ENCODE measurements around the gene GALNT11.

DNA sequence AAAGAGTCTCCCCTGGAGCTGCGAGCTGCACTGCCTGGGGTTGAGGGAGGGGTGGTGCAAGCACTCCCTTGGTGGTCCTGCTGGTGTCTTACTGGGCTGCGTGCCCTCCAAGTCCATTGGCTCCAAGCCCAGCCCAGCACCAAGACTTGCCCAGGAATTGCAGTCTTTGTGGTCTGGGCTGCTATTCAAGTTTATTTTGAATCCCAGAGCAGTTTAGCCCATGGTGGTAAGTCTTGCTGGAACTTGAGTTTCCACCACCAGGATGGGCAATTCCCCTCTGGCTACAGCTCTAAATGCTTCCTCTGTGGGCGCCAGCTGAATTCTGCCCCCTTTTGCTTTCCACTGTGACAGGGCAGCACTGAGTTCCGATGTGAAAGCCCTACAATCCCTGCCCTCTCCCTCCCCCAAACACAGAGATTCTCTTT is 25.1 kb downstream of the GALNT11 start:
- TF ChIP-seq CTCF (IDR thresholded peaks at IDR 0.05; ENCODE audit: borderline replicate concordance, extremely low read depth, low read length, poor library complexity, severe bottlenecking) (no peak), EZH2 (IDR thresholded peaks at IDR 0.05; ENCODE audit: borderline replicate concordance, low read depth, low read length, severe bottlenecking) (no peak)

Measured in DND-41 (cell line).